ENCODE results near the gene ERCC1. TPM values are rescaled to one million over a fixed set of nuclear protein-coding genes. Genes with fewer than 3 reads are reported as not detected.
"Not testable (repeated sequence)": the region's sequence is repeated elsewhere in the genome, so short reads cannot be mapped to it uniquely, and the experiment has no call there.

ERCC1 gene
- total RNA-seq, 1 experiment from 2014 or later: 43.7 TPM

- TF ChIP-seq MXD4 (CRISPR knock-in tag; IDR thresholded peaks at IDR 0.05; ENCODE audit: borderline replicate concordance): no peak
- TF ChIP-seq ZNF138 (CRISPR knock-in tag; conservative IDR thresholded peaks at IDR 0.05): no peak
- no peak for TF ChIP-seq ZNF532 (CRISPR knock-in tag; IDR thresholded peaks at IDR 0.05; ENCODE audit: borderline replicate concordance)
- no peak for TF ChIP-seq TEAD1 (CRISPR knock-in tag; IDR thresholded peaks at IDR 0.05)
- TF ChIP-seq ZNF396 (CRISPR knock-in tag; IDR thresholded peaks at IDR 0.05; ENCODE audit: borderline replicate concordance): no peak
- no peak for TF ChIP-seq TEAD4 (CRISPR knock-in tag; IDR thresholded peaks at IDR 0.05)
- no peak for TF ChIP-seq SOX15 (CRISPR knock-in tag; IDR thresholded peaks at IDR 0.05)
- TF ChIP-seq ZNF671 (CRISPR knock-in tag; IDR thresholded peaks at IDR 0.05): no peak
- no peaks in the 10 kb centered on the region for H3K9me3 Mint-ChIP-seq
- H3K4me3 Mint-ChIP-seq: no peak overlapping the region
- peaks cover 41% of the 10 kb centered on the region for H3K36me3 Mint-ChIP-seq
- CTCF ChIA-PET: interaction anchor here (0.9 to 1.7 kb wide), 5 partner anchors 10 to 65 kb away, joined by 3 to 6 read pairs (median 3); no protein-coding TSS in a partner anchor
- no peaks in the 10 kb centered on the region for H3K4me1 Mint-ChIP-seq
- no peak overlapping the region for H3K27ac Mint-ChIP-seq
- DNase-seq (ENCODE audit: low spot score) (no peak), ATAC-seq (no peak)
- no peaks in the 10 kb centered on the region for H3K27me3 Mint-ChIP-seq (ENCODE audit: low read depth)
- POLR2A ChIA-PET: no interaction called here
These were observed 10.2 kb downstream of the ERCC1 start for GRCh38 chr19:45413497-45413896.

GRCh38 chr19:45410330-45410729 is 13.4 kb downstream of the ERCC1 start:
- H3K27ac Mint-ChIP-seq; H3K4me1 Mint-ChIP-seq; H3K4me3 Mint-ChIP-seq; DNase-seq (ENCODE audit: low spot score); POLR2A ChIA-PET; H3K9me3 Mint-ChIP-seq; CTCF ChIA-PET; ATAC-seq; H3K27me3 Mint-ChIP-seq (ENCODE audit: low read depth): not testable (repeated sequence)
- peaks cover 35% of the 10 kb centered on the region for H3K36me3 Mint-ChIP-seq

GRCh38 chr19:45409557-45409920 is 14.2 kb downstream of the ERCC1 start:
- Mint-ChIP-seq H3K4me1 (peaks cover 5% of the 10 kb centered on the region; the same call in 1 of the 2 replicates), H3K4me3 (no peak overlapping the region), H3K27me3 (ENCODE audit: low read depth) (no peaks in the 10 kb centered on the region), H3K36me3 (peaks cover 34% of the 10 kb centered on the region), H3K9me3 (no peaks in the 10 kb centered on the region), H3K27ac (no peak overlapping the region)
- ChIA-PET POLR2A (interaction anchor here (0.7 kb wide), 1 partner anchor 348 kb away, joined by 4 read pairs; no protein-coding TSS in a partner anchor), CTCF (interaction anchor here (0.8 kb wide), 1 partner anchor 19 kb away, joined by 4 read pairs; no protein-coding TSS in a partner anchor)
- no peak for ATAC-seq
- TF ChIP-seq JAZF1 (CRISPR knock-in tag; IDR thresholded peaks at IDR 0.05) (no peak), OVOL2 (CRISPR knock-in tag; IDR thresholded peaks at IDR 0.05; ENCODE audit: borderline replicate concordance) (no peak), MLX (CRISPR knock-in tag; IDR thresholded peaks at IDR 0.05) (no peak), STAT6 (CRISPR knock-in tag; conservative IDR thresholded peaks at IDR 0.05; ENCODE audit: low read depth) (no peak), FOXK1 (CRISPR knock-in tag; IDR thresholded peaks at IDR 0.05) (no peak), NR3C1 (CRISPR knock-in tag; conservative IDR thresholded peaks at IDR 0.05; ENCODE audit: low read depth) (no peak), RORB (CRISPR knock-in tag; IDR thresholded peaks at IDR 0.05) (no peak), KAT7 (CRISPR knock-in tag; IDR thresholded peaks at IDR 0.05; ENCODE audit: borderline replicate concordance) (no peak), NFYB (CRISPR knock-in tag; conservative IDR thresholded peaks at IDR 0.05; ENCODE audit: low read depth) (no peak)
- DNase-seq (ENCODE audit: low spot score): no peak

Measured in WTC11 (cell line).